HCT116 (cell line): ENCODE measurements around the gene PKIB.
A peak's percentile ranks its signal among the peaks of the same experiment; 100 is the strongest.
"Not testable (repeated sequence)": the region's sequence is repeated elsewhere in the genome, so short reads cannot be mapped to it uniquely, and the experiment has no call there.

ENCODE experiments used
- CTCF ChIP-seq, 3 experiments: fragments of 200-600 bp in 1 of 3; sonication (generic) in 1 of 3; IDR thresholded peaks in 2 of 3; conservative IDR thresholded peaks in 1 of 3; 2 replicates each; pipeline ENCODE4 v1.5.1; 2012 to 2017; ENCODE audit warnings: low read depth in 2 of 3, low read length in 2 of 3, antibody characterized with exemption in 1 of 3, borderline replicate concordance in 1 of 3, control low read depth in 1 of 3, mild to moderate bottlenecking in 1 of 3, mixed read lengths in 1 of 3, mixed run types in 1 of 3, moderate library complexity in 1 of 3; ENCODE audit not compliant: insufficient read depth in 1 of 3
- EZH2 ChIP-seq: fragments of 200-600 bp; sonication (generic); IDR thresholded peaks from 2 replicates; pipeline ENCODE4 v1.6.1; 2017; ENCODE audit warnings: antibody characterized with exemption, mixed run types
- FOSL1 ChIP-seq: IDR thresholded peaks from 2 replicates; pipeline ENCODE4 v1.6.1; 2012; ENCODE audit warnings: low read depth
- MAX ChIP-seq: IDR thresholded peaks from 2 replicates; pipeline ENCODE4 v1.6.1; 2012
- POLR2AphosphoS5 ChIP-seq: IDR thresholded peaks from 2 replicates; pipeline ENCODE4 v1.6.1; 2011; ENCODE audit warnings: mild to moderate bottlenecking, low read depth, low read length, moderate library complexity
- SIN3A ChIP-seq: IDR thresholded peaks from 2 replicates; pipeline ENCODE4 v1.6.1; 2012; ENCODE audit warnings: low read depth

GRCh38 chr6:122744247-122744646, 134.0 kb downstream of the PKIB start:
- not testable (repeated sequence) for TF ChIP-seq EZH2, SIN3A, POLR2AphosphoS5, FOSL1, MAX
- peak; percentile 29 to 46 (median 42); a peak in 3 of 6 replicates for TF ChIP-seq CTCF (IDR thresholded peaks at IDR 0.05 in 2 of 3, conservative IDR thresholded peaks at IDR 0.05 in 1 of 3; ENCODE audit: borderline replicate concordance in 1 of 3, insufficient read depth in 1 of 3, low read depth in 2 of 3, low read length in 2 of 3)
